ENCODE data around the gene POLN. TPM values are rescaled to one million over a fixed set of nuclear protein-coding genes. Genes with fewer than 3 reads are reported as not detected.

The POLN gene
- total RNA-seq: 2.2 and 3.5 TPM in 2 replicates

DNA sequence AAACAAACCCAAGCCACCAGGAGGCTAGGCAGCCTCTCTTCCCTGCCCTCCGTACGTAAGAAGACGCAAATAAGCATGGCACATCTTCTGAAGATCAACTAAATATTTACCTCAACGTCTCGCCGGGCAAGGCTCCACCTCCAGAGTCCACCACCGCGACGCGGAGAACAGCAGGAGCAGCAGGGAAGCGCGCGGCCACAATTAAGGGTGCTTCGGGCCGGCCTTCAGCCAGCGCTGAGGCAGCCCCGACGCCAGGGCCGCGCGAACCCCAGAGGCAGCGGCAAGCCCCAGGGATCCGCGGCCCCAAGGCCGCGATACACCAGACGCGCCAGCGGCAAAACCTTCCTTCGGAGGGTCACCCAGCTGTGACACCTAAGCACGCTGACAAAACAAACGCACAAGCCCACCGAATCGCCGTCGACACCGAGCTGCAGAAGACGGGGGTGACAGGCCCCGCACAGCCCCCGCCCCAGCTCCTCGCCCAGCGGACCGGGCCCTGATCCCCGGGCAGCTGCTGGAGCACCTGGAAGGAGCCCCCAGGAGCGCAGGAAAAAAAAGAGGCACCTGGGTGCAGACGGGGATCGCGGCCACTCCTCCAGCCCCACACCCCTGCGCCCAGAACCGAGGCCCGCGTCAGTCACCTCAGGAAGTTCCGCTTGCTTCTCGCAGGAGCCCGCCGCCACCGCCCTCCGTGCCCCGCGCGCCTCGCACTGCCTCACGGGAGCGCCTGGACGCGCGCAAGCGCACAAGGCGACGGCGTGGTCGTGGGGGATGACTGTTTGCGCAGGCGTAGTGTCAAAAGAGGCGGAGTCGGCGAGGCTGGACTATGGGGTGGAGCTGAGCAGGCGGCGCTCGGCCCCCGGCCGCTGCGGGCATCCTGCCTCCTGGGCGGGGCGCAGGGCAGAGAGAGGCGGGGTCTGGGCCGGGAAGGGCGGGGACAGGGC lies at the start of gene POLN, which contains the start of gene HAUS3:
Gene POLN, minus strand, starts transcription at position 712 of the 944 bp plus-strand sequence. CDS start 12,890 bp downstream, outside the sequence.
Gene HAUS3, minus strand, starts transcription at position 712 of the 944 bp plus-strand sequence. CDS start 1,175 bp downstream, outside the sequence.

DNA sequence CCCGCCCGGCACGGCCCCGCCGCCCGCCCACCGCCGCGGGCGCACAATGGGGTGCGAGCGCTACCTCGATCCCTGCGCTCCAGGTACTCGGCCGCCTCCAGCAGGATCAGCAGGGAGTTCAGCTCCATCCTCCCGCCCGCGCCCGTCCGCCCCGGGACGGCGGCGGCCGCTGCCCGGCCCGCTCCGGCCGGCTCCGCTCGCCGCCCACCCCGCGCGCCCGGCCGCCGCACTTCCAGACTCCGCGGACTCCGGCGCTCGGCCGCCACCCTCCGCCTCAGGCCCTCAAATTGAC lies 19.9 kb upstream of the POLN start, which contains the start of gene MXD4:
Gene MXD4, minus strand, starts transcription at position 257 of the 292 bp plus-strand sequence. Its CDS starts 129 bp downstream, at position 128.

DNA sequence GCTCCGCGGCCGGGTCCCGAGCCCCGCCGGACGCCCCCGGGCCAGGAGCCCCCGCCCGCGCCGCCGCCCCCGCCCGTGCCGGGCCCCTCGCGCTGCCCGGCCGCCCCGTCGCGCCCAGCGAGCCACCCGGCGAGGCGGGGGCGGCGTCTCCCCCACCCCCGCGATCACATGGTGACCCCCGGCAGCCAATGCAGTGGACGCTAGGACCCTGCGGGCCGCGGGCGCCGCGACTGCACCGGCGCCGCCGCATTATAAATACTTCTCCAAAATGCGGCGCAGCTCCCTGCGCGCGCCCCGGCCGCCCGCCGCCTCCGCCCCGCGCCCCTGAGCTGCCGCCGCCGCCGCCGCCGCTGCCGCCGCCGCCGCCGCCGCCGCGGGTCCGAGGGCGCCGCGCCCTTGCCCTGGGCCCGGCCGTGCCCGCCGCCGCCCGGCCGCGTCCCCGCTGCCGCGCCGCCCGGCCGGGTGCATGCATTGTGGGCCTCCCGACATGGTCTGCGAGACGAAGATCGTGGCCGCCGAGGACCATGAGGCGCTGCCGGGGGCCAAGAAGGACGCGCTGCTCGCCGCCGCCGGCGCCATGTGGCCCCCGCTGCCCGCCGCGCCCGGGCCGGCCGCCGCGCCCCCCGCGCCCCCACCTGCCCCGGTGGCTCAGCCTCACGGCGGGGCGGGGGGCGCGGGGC lies 182.7 kb downstream of the POLN start, which contains the start of gene NAT8L:
Gene NAT8L, plus strand, starts transcription at position 282 of the 680 bp plus-strand sequence. Its CDS starts 185 bp downstream, at position 467.

Small RNA genes lying within 50 kb of the gene (small RNA-seq; reads per million reads assigned to genes)
- not detected for gene COX6B1P5

Other genes with a start within 250 kb of the POLN start
- gene NELFA, start 233.1 kb downstream of the POLN start, total RNA-seq: 22.8 and 25.8 TPM in 2 replicates
- under 0.01 TPM in 2 replicates for gene NAT8L, start 182.8 kb downstream of the POLN start, total RNA-seq
- gene HAUS3, start within 50 bp of the POLN start, total RNA-seq: 7.0 and 11.3 TPM in 2 replicates
- gene MXD4, start 20.0 kb upstream of the POLN start, total RNA-seq: 35.0 and 45.2 TPM in 2 replicates
- gene ZFYVE28, start 176.5 kb upstream of the POLN start, total RNA-seq: 3.3 and 4.9 TPM in 2 replicates
- not detected in 2 replicates for gene CFAP99, start 176.8 kb upstream of the POLN start, total RNA-seq
- 55.9 and 57.3 TPM in 2 replicates for gene RNF4, start 227.0 kb upstream of the POLN start, total RNA-seq